ENCODE results near the gene PUS10. TPM values are rescaled to one million over a fixed set of nuclear protein-coding genes. Genes with fewer than 3 reads are reported as not detected.
"Not testable (repeated sequence)": the region's sequence is repeated elsewhere in the genome, so short reads cannot be mapped to it uniquely, and the experiment has no call there.

The PUS10 gene
- polyA plus RNA-seq, 1 experiment, result 4.1 TPM

DNA sequence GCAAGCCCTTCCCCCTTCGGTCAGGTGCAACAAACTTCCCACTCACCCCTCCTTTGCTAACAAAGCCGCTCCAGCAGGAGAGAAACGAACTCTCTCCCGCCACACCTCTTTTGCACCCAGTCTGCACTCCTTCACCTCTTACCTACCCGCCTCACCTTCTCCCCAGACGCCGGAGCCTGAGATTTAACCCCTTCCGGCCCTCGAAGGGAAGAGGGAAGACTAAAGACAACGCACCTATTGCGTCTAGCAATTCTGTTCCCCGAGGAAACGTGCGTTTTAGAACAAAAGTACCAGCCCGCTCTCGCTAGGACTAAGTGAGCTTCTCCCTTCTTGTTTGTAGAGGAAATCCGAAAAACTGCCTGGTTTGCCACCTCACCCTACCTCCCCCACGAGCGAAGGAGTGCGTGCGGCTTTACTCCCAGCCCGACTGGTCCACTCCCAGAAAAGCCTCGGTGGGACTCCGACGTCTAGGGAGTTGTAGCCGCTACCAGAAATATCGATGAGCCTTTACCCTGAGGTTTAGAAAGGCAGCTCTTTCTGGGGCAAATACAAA lies 976 bp downstream of the PUS10 start:
- Histone ChIP-seq H3K27me3 (ENCODE audit: control insufficient read depth, insufficient read depth, low read length) (no peaks in the 10 kb centered on the region), H3K36me3 (ENCODE audit: control insufficient read depth, insufficient read depth, low read length) (0 out of 2 replicates have a peak, but pooled peaks cover 3% of the 10 kb centered on the region), H3K4me3 (ENCODE audit: low read depth, low read length) (peak overlapping the region; percentile 50)
- TF ChIP-seq, protein P1, sequence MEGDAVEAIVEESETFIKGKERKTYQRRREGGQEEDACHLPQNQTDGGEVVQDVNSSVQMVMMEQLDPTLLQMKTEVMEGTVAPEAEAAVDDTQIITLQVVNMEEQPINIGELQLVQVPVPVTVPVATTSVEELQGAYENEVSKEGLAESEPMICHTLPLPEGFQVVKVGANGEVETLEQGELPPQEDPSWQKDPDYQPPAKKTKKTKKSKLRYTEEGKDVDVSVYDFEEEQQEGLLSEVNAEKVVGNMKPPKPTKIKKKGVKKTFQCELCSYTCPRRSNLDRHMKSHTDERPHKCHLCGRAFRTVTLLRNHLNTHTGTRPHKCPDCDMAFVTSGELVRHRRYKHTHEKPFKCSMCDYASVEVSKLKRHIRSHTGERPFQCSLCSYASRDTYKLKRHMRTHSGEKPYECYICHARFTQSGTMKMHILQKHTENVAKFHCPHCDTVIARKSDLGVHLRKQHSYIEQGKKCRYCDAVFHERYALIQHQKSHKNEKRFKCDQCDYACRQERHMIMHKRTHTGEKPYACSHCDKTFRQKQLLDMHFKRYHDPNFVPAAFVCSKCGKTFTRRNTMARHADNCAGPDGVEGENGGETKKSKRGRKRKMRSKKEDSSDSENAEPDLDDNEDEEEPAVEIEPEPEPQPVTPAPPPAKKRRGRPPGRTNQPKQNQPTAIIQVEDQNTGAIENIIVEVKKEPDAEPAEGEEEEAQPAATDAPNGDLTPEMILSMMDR (IDR thresholded peaks at IDR 0.05; ENCODE audit: insufficient read depth, low read depth, low read length), result no peak
- POLR2A ChIA-PET, result no interaction called here
- CTCF ChIA-PET, result no interaction called here
- no peak for DNase-seq (ENCODE audit: low read depth)

DNA sequence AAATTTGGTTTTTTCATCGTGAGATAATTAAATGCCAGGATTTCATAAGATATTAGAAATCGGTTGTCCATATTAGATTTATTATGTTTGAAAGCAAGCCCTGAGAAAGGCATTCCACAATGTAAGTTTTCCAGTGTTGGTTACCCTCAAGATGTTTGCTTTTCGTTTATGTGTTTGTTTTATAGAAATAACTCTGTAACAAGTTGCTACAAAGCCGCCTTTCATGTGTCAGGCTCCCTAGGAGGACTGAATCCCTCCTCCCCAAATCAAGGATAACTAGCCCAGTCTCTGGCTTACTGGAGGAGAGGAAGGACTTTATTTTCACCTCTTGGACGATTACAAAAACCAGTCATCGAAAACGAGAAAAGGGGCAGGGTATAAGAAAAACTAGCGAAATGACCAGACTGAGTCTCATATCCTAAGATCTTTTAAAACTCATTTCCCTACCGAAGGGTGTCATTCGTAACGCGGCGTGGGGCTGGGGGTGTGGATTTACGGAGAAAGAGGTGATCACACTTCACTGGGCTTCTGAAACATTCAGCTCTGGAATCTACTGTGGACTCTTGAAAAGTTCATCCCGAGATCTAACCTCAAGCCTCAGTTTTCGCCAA lies 1.6 kb downstream of the PUS10 start:
- TF ChIP-seq, protein P1 (IDR thresholded peaks at IDR 0.05; ENCODE audit: insufficient read depth, low read depth, low read length), result no peak
- CTCF ChIA-PET, result no interaction called here
- peak overlapping the region; percentile 50 for H3K4me3 ChIP-seq (ENCODE audit: low read depth, low read length)
- no peaks in the 10 kb centered on the region for H3K27me3 ChIP-seq (ENCODE audit: control insufficient read depth, insufficient read depth, low read length)
- H3K36me3 ChIP-seq (ENCODE audit: control insufficient read depth, insufficient read depth, low read length), result 0 out of 2 replicates have a peak, but pooled peaks cover 3% of the 10 kb centered on the region
- DNase-seq (ENCODE audit: low read depth), result no peak
- POLR2A ChIA-PET, result no interaction called here

DNA sequence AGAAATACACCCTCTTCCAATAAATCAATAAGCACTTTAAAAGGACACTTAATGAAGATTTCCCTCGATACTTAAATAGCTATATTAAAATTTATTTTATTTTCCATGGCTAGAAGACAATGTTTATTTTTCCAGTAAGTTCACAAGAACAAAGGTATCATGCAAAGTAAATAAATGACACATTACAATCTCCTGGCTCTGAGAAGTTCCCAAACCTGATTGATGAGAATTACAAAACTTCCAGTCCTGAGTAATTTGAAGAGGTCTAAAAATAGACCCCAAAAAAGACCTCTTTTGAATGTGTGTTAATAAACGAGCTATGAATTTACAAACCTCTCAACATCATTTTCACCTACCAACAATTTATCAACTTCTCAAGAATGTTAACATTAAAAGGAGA lies 2.1 kb downstream of the PUS10 start:
- ChIA-PET CTCF (interaction anchor here (1.2 to 1.3 kb wide), 2 partner anchors 10 to 601 kb away, joined by 3 to 4 read pairs; no protein-coding TSS in a partner anchor), POLR2A (no interaction called here)
- H3K4me3 ChIP-seq (ENCODE audit: low read depth, low read length), result no peak overlapping the region
- 0 out of 2 replicates have a peak, but pooled peaks cover under 1% of the 10 kb centered on the region for H3K36me3 ChIP-seq (ENCODE audit: control insufficient read depth, insufficient read depth, low read length)
- TF ChIP-seq, protein P1 (IDR thresholded peaks at IDR 0.05; ENCODE audit: insufficient read depth, low read depth, low read length), result no peak
- no peak for DNase-seq (ENCODE audit: low read depth)
- no peaks in the 10 kb centered on the region for H3K27me3 ChIP-seq (ENCODE audit: control insufficient read depth, insufficient read depth, low read length)

DNA sequence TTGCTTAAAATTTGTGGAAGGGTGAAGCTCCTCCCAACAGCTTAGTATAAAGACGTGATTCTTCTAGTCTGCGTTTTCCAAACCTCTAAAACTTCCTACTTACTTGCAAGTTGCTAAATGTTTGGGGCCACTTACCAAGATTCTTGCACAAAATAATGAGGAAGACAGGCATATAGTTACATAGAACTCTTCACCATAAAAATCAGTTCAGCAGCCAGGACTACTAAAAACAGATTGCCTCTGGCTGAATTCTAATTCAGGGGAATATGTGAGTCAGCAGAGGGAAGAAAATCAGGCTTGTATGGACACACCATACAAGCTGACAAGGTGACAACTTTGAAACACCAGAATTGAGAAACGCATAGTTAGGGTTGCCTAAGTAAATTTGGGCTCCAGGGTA lies 3.3 kb downstream of the PUS10 start:
- H3K4me3 ChIP-seq (ENCODE audit: low read depth, low read length), result no peak overlapping the region
- peaks cover 1% of the 10 kb centered on the region; the same call in 1 of the 2 replicates for H3K36me3 ChIP-seq (ENCODE audit: control insufficient read depth, insufficient read depth, low read length)
- CTCF ChIA-PET, result interaction anchor here (1.2 to 1.3 kb wide), 2 partner anchors 9 to 603 kb away, joined by 3 to 4 read pairs; no protein-coding TSS in a partner anchor
- TF ChIP-seq, protein P1 (IDR thresholded peaks at IDR 0.05; ENCODE audit: insufficient read depth, low read depth, low read length), result no peak
- H3K27me3 ChIP-seq (ENCODE audit: control insufficient read depth, insufficient read depth, low read length), result no peaks in the 10 kb centered on the region
- DNase-seq (ENCODE audit: low read depth), result no peak
- POLR2A ChIA-PET, result no interaction called here

DNA sequence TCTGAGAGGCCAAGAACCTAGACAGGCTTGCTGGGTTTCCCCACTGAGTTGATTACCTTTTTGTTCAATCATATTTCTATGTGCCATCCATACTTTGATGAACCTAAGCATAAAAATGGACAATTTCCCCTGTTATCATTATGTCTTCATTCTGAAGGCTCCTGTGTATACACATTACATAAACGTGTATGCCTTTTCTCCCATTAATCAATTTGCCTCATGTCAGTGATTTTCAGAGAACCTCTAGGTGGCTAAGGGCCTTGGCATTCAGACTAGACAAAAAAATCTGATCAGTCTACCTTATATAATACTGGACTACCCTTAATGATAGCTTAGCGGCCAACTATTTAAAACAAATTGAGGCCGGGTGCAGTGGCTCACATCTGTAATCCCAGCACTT lies 4.7 kb downstream of the PUS10 start:
- TF ChIP-seq, protein P1 (IDR thresholded peaks at IDR 0.05; ENCODE audit: insufficient read depth, low read depth, low read length), result no peak
- Histone ChIP-seq H3K27me3 (ENCODE audit: control insufficient read depth, insufficient read depth, low read length) (no peaks in the 10 kb centered on the region), H3K36me3 (ENCODE audit: control insufficient read depth, insufficient read depth, low read length) (peaks cover 1% of the 10 kb centered on the region; the same call in 1 of the 2 replicates), H3K4me3 (ENCODE audit: low read depth, low read length) (no peak overlapping the region)
- ChIA-PET POLR2A (no interaction called here), CTCF (no interaction called here)
- DNase-seq (ENCODE audit: low read depth), result no peak

DNA sequence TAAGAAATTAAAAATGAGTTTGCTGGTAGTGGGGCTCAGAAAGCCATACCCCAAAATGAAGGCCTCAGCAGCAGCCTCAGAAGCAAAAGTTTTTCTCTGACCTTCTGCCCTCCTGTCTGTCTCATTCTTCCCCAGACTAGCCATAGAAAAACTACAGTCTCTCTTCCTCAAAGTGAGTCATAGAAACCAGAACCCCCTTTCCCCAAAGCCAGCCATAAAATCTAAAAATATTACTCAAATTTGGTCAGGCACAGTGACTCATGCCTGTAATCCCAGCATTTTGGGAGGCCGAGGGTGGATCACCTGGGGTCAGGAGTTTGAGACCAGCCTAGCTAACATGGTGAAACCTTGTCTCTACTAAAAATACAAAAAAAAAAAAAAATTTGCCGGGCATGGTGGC lies 5.8 kb downstream of the PUS10 start:
- H3K27me3 ChIP-seq (ENCODE audit: control insufficient read depth, insufficient read depth, low read length); H3K4me3 ChIP-seq (ENCODE audit: low read depth, low read length); POLR2A ChIA-PET; H3K36me3 ChIP-seq (ENCODE audit: control insufficient read depth, insufficient read depth, low read length): not testable (repeated sequence)
- DNase-seq (ENCODE audit: low read depth), result peak; percentile 56
- CTCF ChIA-PET, result interaction anchor here (0.6 kb wide), 1 partner anchor 11 kb away, joined by 3 read pairs; no protein-coding TSS in a partner anchor

Data from BJ (cell line).